Measurements from ENCODE around the gene GJC2.
A peak's percentile ranks its signal among the peaks of the same experiment; 100 is the strongest.
"Not testable (repeated sequence)": the region's sequence is repeated elsewhere in the genome, so short reads cannot be mapped to it uniquely, and the experiment has no call there.

The GJC2 gene

DNA sequence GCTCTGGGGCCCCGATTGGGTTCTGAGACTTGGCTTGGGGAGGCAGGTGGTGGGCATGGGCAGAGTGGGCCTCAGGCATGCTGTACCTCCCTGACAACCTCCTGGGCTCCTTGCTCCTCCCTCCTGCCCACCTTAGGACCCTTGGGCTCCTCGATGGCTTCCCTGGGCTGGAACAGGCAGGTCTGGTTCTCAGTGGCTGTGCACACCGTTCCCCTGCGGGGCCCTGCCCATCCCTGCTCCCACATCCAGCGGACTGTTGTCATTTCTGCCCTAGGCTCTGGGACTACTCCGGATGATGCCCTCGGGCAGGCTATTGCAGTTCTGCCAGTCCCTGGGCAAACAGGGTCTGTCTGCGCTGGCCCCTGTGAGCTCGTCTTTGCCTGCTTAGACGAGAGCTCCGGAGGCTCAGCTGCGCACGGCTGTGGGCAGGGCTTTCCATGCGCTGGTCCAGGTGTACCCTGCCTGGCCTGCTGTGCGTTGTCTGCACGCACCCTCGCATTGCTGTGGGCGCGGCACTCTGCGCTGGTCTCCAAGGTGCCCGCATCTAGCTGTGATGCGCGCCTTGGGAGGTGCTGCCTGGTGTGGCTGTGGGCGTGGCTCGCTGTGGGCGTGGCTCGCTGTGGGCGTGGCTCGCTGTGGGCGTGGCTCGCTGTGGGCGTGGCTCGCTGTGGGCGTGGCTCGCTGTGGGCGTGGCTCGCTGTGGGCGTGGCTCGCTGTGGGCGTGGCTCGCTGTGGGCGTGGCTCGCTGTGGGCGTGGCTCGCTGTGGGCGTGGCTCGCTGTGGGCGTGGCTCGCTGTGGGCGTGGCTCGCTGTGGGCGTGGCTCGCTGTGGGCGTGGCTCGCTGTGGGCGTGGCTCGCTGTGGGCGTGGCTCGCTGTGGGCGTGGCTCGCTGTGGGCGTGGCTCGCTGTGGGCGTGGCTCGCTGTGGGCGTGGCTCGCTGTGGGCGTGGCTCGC lies 24.1 kb downstream of the GJC2 start:
- not testable (repeated sequence) for DNase-seq (ENCODE audit: low spot score)

DNA sequence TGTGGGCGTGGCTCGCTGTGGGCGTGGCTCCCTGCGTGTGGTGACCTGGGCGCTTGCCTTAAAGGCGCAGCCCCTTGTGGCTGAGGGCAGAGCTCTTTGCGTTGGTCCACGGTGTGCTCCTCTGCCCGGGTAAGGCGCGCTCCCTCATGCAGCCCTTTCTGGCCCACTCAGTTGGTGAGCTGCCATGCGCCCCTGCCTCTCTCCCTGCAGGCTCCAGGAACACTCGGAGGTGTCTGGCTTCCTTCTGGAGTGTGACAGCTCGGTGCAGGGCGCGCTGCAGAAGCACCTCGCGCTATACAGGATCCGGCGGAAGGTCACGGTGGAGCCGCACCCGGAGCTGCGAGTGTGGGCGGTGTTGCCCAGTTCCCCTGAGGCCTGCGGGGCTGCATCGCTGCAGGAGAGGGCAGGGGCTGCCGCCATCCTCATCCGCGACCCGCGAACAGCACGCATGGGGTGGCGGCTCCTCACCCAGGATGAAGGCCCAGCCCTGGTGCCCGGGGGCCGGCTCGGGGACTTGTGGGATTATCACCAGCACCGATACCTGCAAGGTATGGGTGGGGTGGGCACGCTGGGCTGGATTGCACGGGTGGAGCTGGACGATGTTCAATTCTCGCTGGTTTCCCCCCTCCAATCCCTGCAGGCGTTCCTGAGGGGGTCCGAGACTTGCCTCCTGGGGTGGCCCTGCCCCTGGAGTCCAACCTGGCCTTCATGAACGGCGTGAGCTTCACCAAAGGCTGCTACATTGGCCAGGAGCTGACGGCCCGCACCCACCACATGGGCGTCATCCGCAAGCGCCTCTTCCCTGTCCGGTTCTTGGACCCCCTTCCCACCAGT lies 25.0 kb downstream of the GJC2 start:
- peak; percentile 52 for DNase-seq (ENCODE audit: low spot score)

- DNase-seq (ENCODE audit: low spot score): no peak
These were observed 25.7 kb downstream of the GJC2 start for GRCh38 chr1:228175316-228176023.

GRCh38 chr1:228176024-228176395 lies 26.3 kb downstream of the GJC2 start:
- DNase-seq (ENCODE audit: low spot score): no peak

- no peak for DNase-seq (ENCODE audit: low spot score)
These were observed 26.9 kb downstream of the GJC2 start for GRCh38 chr1:228176461-228177182.

GRCh38 chr1:228177183-228177475 lies 27.4 kb downstream of the GJC2 start:
- no peak for DNase-seq (ENCODE audit: low spot score)

DNA sequence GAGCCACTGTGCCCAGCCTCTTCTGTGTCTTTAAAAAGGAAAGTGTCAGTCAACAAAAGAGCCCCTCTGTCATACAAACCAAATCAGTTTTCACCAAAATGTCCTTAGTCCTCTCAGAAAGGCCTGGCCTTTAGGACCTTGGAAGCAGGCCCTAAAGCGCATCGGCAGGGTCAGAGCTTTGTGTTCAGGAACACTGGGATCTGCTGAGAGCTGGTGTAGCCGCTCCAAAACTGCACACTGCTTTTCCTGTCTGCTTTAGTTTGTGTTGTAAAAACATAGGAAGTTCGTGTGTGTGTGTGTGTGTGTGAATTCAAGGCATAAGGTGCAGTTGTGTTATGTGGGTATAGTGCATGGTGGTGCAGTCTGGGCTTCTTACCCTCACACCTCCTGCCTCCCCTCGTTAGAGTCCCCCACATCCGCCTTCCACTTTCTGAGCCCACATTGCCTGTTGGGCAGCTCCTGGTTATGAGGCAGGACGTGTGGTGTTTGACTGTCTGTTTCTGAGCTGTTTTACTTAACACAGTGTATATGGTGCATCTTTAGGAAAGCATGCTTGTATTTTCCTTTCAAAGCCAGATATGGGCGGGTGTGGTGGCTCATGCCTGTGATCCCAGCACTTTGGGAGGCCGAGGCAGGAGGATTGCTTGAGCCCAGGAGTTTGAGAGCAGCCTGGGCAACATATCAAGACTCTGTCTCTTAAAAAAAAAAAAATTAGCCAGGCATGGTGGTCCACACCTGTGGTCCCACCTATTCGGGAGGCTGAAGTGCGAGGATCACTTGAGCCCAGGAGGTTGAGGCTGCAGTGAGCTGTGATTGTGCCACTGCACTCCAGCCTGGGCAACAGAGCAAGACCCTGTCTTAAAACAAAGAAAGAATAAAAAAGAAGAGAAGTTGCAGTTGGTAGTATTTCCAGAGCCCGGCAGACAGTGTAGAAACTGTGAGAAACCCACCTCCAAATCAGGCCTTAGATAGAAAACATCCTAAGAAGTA lies 28.3 kb downstream of the GJC2 start:
- DNase-seq (ENCODE audit: low spot score): no peak

- no peak for DNase-seq (ENCODE audit: low spot score)
These were observed 29.3 kb downstream of the GJC2 start for GRCh38 chr1:228178737-228179684.

DNA sequence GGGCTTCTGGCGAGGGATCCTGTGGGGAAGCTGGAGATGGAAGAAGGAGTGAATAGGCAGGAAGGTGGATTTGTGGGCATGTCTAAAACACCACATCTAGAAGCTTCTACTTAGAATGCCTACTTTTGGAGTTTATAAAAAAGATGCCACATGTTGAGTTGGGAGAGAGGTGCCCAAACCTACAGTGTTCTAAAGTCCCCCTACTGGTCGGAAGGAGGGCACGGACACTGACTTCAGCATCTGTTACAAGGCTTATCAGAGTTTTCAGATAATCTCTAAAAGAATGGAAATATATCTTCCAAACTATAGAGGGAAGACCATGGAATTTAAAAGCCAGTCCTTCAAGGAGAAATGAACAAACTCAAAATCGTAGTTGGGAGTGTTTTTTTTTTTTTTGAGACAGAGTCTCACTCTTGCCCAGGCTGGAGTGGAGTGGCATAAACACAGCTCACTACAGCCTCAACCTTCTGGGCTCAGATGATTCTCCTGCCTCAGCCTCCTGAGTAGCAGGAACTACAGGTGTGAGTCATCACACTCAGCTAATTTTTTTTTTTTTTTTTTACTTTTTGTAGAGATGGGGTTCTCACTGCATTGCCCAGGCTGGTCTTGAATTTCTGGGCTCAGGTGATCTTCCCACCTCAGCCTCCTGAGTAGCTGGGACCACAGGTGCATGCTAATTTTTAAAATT lies 30.7 kb downstream of the GJC2 start:
- DNase-seq (ENCODE audit: low spot score): no peak

- DNase-seq (ENCODE audit: low spot score): no peak
These were observed 31.4 kb downstream of the GJC2 start for GRCh38 chr1:228180959-228181644.

- no peak for DNase-seq (ENCODE audit: low spot score)
These were observed 31.9 kb downstream of the GJC2 start for GRCh38 chr1:228181645-228182034.

GRCh38 chr1:228182296-228183030 lies 32.7 kb downstream of the GJC2 start:
- DNase-seq (ENCODE audit: low spot score): no peak

- no peak for DNase-seq (ENCODE audit: low spot score)
These were observed 34.4 kb downstream of the GJC2 start for GRCh38 chr1:228184152-228184551.

- DNase-seq (ENCODE audit: low spot score): no peak
These were observed 35.9 kb downstream of the GJC2 start for GRCh38 chr1:228185641-228185965.

DNA sequence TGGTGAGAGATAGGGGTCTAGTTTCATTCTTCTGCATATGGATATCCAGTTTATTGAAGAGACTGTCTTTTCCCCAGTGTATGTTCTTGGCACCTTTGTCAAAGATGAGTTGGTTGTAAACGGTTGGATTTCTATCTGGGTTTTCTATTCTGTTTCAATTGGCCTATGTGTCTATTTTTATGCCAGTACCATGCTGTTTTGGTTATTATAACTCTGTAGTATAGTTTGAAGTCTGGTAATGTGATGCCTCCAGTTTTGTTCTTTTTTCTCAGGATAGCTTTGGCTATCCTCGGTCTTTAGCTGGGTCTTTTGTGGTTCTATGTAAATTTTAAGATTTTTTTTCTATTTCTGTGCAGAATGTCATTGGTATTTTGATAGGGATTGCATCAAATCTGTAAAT lies 38.5 kb downstream of the GJC2 start:
- not testable (repeated sequence) for DNase-seq (ENCODE audit: low spot score)

- DNase-seq (ENCODE audit: low spot score): no peak
These were observed 40.5 kb downstream of the GJC2 start for GRCh38 chr1:228190182-228190581.

DNA sequence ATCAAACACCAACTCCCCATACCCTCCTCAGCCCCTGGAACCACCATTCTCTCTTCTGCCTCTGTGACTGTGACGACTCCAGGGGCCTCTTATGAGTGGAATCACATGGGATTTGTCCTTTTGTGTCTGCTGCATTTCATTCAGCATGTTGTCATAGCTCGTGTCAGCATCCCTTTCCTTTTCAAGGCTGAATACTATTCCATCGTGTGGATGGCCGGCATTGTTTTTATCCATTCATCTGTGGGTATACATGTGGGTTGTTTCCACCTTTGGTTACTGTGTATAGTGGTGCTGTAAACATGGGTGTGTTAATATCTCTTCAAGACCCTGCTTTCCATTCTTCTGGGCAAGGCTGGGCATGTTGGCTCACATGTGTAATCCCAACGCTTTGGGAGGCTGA lies 41.0 kb downstream of the GJC2 start:
- DNase-seq (ENCODE audit: low spot score): no peak

- DNase-seq (ENCODE audit: low spot score): no peak
These were observed 44.7 kb downstream of the GJC2 start for GRCh38 chr1:228194436-228194835.

Data from AG20443 (cell line).